KMS-11 (cell line): Measurements from ENCODE around the gene MMP1.

ENCODE experiments used
- H2AFZ ChIP-seq: fragments of 200-600 bp; sonication (generic); 2 replicates; pipeline ENCODE4 v1.6.1; 2016; ENCODE audit warnings: antibody characterized with exemption, mixed run types, low read depth
- H3K27ac ChIP-seq: fragments of 200-600 bp; sonication (generic); 2 replicates; pipeline ENCODE4 v1.6.1; 2016; ENCODE audit warnings: mild to moderate bottlenecking, mixed run types
- H3K27me3 ChIP-seq: fragments of 200-600 bp; sonication (generic); 2 replicates; pipeline ENCODE4 v1.6.1; 2017; ENCODE audit warnings: mild to moderate bottlenecking, low read depth, mixed run types, moderate library complexity; ENCODE audit not compliant: insufficient read depth
- H3K36me3 ChIP-seq: fragments of 200-600 bp; sonication (generic); 2 replicates; pipeline ENCODE4 v1.6.1; 2017; ENCODE audit warnings: mild to moderate bottlenecking, mixed run types; ENCODE audit not compliant: insufficient read depth
- H3K4me1 ChIP-seq: fragments of 200-600 bp; sonication (generic); 2 replicates; pipeline ENCODE4 v1.6.1; 2016; ENCODE audit warnings: mild to moderate bottlenecking, low read depth, mixed run types; ENCODE audit not compliant: poor library complexity, severe bottlenecking
- H3K4me2 ChIP-seq: fragments of 200-600 bp; sonication (generic); 2 replicates; pipeline ENCODE4 v1.7.0; 2016; ENCODE audit warnings: mild to moderate bottlenecking, mixed run types
- H3K4me3 ChIP-seq: fragments of 200-600 bp; sonication (generic); IDR thresholded peaks from 2 replicates; pipeline ENCODE4 v1.6.1; 2017; ENCODE audit warnings: low read depth, low read length, mixed read lengths; ENCODE audit not compliant: insufficient read depth
- H3K79me2 ChIP-seq: fragments of 200-600 bp; sonication (generic); 2 replicates; pipeline ENCODE4 v1.6.1; 2016; ENCODE audit warnings: low read depth, mixed run types; ENCODE audit not compliant: insufficient read depth
- H3K9ac ChIP-seq: fragments of 200-600 bp; sonication (generic); 2 replicates; pipeline ENCODE4 v1.6.1; 2016; ENCODE audit warnings: mild to moderate bottlenecking, mixed run types
- H4K20me1 ChIP-seq: fragments of 200-600 bp; sonication (generic); 2 replicates; pipeline ENCODE4 v1.6.1; 2016; ENCODE audit warnings: mild to moderate bottlenecking, mixed run types; ENCODE audit not compliant: insufficient read depth
- CTCF ChIP-seq: fragments of 200-600 bp; sonication (generic); conservative IDR thresholded peaks from 2 replicates; pipeline ENCODE4 v1.6.1; 2017; ENCODE audit warnings: low read depth, mild to moderate bottlenecking, antibody characterized with exemption, low read length, moderate library complexity, mixed read lengths

Gene MMP1

GRCh38 chr11:102813484-102813883 is 15.5 kb upstream of the MMP1 start:
- Histone ChIP-seq H3K27ac (no peak overlapping the region), H3K4me2 (no peak overlapping the region), H3K4me3 (no peak overlapping the region), H2AFZ (no peak overlapping the region), H3K27me3 (no peaks in the 10 kb centered on the region), H3K36me3 (no peaks in the 10 kb centered on the region), H3K79me2 (no peaks in the 10 kb centered on the region), H4K20me1 (no peaks in the 10 kb centered on the region), H3K4me1 (no peaks in the 10 kb centered on the region), H3K9ac (no peak overlapping the region)
- TF ChIP-seq CTCF, result no peak

- H3K9ac ChIP-seq, result no peak overlapping the region
- no peaks in the 10 kb centered on the region for H3K27me3 ChIP-seq
- H3K79me2 ChIP-seq, result no peaks in the 10 kb centered on the region
- H3K27ac ChIP-seq, result no peak overlapping the region
- H3K4me2 ChIP-seq, result no peak overlapping the region
- no peaks in the 10 kb centered on the region for H3K36me3 ChIP-seq
- H3K4me1 ChIP-seq, result no peaks in the 10 kb centered on the region
- H4K20me1 ChIP-seq, result no peaks in the 10 kb centered on the region
- no peak overlapping the region for H3K4me3 ChIP-seq
- no peak overlapping the region for H2AFZ ChIP-seq
- no peak for TF ChIP-seq CTCF
Measured at GRCh38 chr11:102812188-102812587, 14.2 kb upstream of the MMP1 start.

- Histone ChIP-seq H3K27ac (no peak overlapping the region), H3K9ac (no peak overlapping the region), H3K4me3 (no peak overlapping the region), H3K4me1 (no peaks in the 10 kb centered on the region), H4K20me1 (no peaks in the 10 kb centered on the region), H3K36me3 (no peaks in the 10 kb centered on the region), H3K79me2 (no peaks in the 10 kb centered on the region), H3K27me3 (no peaks in the 10 kb centered on the region), H2AFZ (no peak overlapping the region), H3K4me2 (no peak overlapping the region)
- 0 out of 2 replicates have a peak, but pooled peaks have one; percentile 26 for TF ChIP-seq CTCF
Measured at GRCh38 chr11:102810950-102811660, 13.1 kb upstream of the MMP1 start.

GRCh38 chr11:102809971-102810370 is 12.0 kb upstream of the MMP1 start:
- H3K27me3 ChIP-seq, result no peaks in the 10 kb centered on the region
- no peaks in the 10 kb centered on the region for H3K4me1 ChIP-seq
- H3K36me3 ChIP-seq, result no peaks in the 10 kb centered on the region
- no peak overlapping the region for H3K27ac ChIP-seq
- no peaks in the 10 kb centered on the region for H4K20me1 ChIP-seq
- H3K4me2 ChIP-seq, result no peak overlapping the region
- H3K79me2 ChIP-seq, result no peaks in the 10 kb centered on the region
- no peak for TF ChIP-seq CTCF
- H3K4me3 ChIP-seq, result no peak overlapping the region
- no peak overlapping the region for H3K9ac ChIP-seq
- no peak overlapping the region for H2AFZ ChIP-seq
